Fibroblast of villous mesenchyme (primary cell): ENCODE measurements around the gene BCL2A1. TPM values are rescaled to one million over a fixed set of nuclear protein-coding genes. Genes with fewer than 3 reads are reported as not detected.

Experiments used
- DNase-seq: peaks from one replicate; pipeline ENCODE4 v3.0.0-alpha.2; 2010; ENCODE audit warnings: low read depth
- H3K4me3 ChIP-seq: 2 replicates; pipeline ENCODE4 v1.5.1; 2011; ENCODE audit warnings: low read depth, mild to moderate bottlenecking, low read length
- CTCF ChIP-seq: IDR thresholded peaks from 2 replicates; pipeline ENCODE4 v1.5.1; 2012; ENCODE audit warnings: low read depth, mild to moderate bottlenecking, low read length; ENCODE audit not compliant: insufficient read depth
- total RNA-seq: library from RNA; depleted of rRNA; stranded (reverse); fragments of >200 nt; gene quantifications from 2 replicates; pipeline ENCODE4 v1.2.3, GENCODE V29; 2012

BCL2A1 gene
- total RNA-seq, 1 donor, result not detected

GRCh38 chr15:79923515-79924169 is 47.4 kb downstream of the BCL2A1 start:
- TF ChIP-seq CTCF, result no peak
- peak overlapping the region; percentile 92 for H3K4me3 ChIP-seq
- DNase-seq, result peak; percentile 96

GRCh38 chr15:79923079-79923514 is 47.9 kb downstream of the BCL2A1 start:
- no peak for TF ChIP-seq CTCF
- peak overlapping the region; percentile 92 for H3K4me3 ChIP-seq
- peak; percentile 60 for DNase-seq

GRCh38 chr15:79922512-79923078 is 48.4 kb downstream of the BCL2A1 start:
- no peak for DNase-seq

GRCh38 chr15:79919749-79920511 is 51.1 kb downstream of the BCL2A1 start:
- TF ChIP-seq CTCF, result no peak
- H3K4me3 ChIP-seq, result no peak overlapping the region

More at GRCh38 chr15:79922512-79923078, 48.4 kb downstream of the BCL2A1 start:
- H3K4me3 ChIP-seq, result peak overlapping the region; percentile 92
- TF ChIP-seq CTCF, result no peak

GRCh38 chr15:79919090-79919748 is 51.8 kb downstream of the BCL2A1 start:
- no peak overlapping the region for H3K4me3 ChIP-seq
- no peak for TF ChIP-seq CTCF
- no peak for DNase-seq

More at GRCh38 chr15:79919749-79920511, 51.1 kb downstream of the BCL2A1 start:
- no peak for DNase-seq

- no peak for TF ChIP-seq CTCF
- no peak for DNase-seq
- H3K4me3 ChIP-seq, result no peak overlapping the region
Observed at GRCh38 chr15:79918278-79918677, 52.7 kb downstream of the BCL2A1 start.
